ENCODE results near the gene HYAL1. TPM values are rescaled to one million over a fixed set of nuclear protein-coding genes. Genes with fewer than 3 reads are reported as not detected.
"Not testable (repeated sequence)": the region's sequence is repeated elsewhere in the genome, so short reads cannot be mapped to it uniquely, and the experiment has no call there.

Gene HYAL1
- total RNA-seq, 1 donor from 2014 or later = 2.9 TPM

- no peak for DNase-seq (ENCODE audit: low spot score)
Observed at GRCh38 chr3:50318615-50319014, 15.2 kb upstream of the HYAL1 start.

DNA sequence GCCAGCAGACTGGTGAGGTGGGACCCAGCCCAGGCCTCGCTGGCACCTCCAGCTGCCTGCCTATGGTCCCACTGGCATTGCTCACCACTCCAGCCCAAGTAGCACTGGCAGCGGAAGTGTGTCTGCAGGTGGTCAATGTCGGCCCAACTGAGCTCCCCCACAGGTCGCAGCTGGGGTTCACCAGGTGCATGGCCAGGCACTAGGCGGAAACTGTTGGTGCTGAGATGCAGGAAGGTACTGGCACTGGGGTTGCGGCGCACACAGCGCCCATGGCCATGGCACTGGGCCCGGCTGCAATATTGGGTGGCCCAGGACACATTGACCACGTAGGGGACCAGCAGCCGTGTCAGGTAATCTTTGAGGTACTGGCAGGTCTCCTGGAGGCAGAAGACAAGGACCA is 14.8 kb upstream of the HYAL1 start:
- DNase-seq (ENCODE audit: low spot score) = no peak

- no peak for DNase-seq (ENCODE audit: low spot score)
Observed at GRCh38 chr3:50317300-50317699, 13.9 kb upstream of the HYAL1 start.

- DNase-seq (ENCODE audit: low spot score) = peak; percentile 71
Observed at GRCh38 chr3:50316657-50317242, 13.4 kb upstream of the HYAL1 start.

GRCh38 chr3:50314816-50315215 is 11.4 kb upstream of the HYAL1 start:
- no peak for DNase-seq (ENCODE audit: low spot score)

DNA sequence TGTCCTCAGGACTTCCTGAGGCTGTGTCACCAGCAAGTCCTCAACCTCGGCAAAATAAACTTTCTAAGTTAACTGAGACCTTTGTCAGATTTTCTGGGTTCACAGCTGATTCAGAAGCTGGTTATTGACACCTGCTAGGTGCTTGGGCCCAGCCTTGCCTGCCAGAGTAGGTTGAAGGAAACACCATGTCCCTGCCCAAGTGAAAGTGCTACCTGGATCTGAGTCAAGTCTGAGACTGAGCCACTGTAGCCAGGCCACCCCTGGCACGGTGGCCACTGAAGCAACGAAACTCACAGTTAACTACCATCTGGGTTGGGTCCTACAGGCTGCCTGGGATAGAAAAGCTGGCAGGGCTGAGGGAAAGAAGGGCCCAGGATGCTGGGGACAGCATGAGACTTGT is 11.0 kb upstream of the HYAL1 start:
- DNase-seq (ENCODE audit: low spot score) = no peak

- DNase-seq (ENCODE audit: low spot score) = not testable (repeated sequence)
Observed at GRCh38 chr3:50312041-50312440, 8.7 kb upstream of the HYAL1 start.

DNA sequence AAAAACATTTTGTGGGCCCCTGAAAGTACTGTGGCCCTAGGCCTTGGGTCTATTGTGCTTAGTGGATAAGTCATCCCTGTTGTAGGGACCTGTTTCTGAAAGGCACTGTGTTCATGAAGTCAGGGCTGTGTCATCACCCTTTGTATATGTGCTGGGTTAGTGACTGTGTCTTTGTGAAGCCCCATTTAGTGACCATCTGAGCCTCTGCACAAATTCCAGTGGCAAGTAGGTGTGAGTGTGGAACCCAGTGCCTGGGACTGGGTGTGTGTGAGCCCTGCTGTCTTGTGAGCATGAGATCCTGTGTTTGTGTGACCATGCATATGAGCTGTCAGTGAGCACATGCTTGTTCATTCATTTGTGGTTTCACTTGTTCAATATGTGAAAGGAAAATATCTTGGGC is 1.2 kb upstream of the HYAL1 start:
- no peak for DNase-seq (ENCODE audit: low spot score)

- DNase-seq (ENCODE audit: low spot score) = no peak
Observed at GRCh38 chr3:50302095-50303012, 1.0 kb downstream of the HYAL1 start.

DNA sequence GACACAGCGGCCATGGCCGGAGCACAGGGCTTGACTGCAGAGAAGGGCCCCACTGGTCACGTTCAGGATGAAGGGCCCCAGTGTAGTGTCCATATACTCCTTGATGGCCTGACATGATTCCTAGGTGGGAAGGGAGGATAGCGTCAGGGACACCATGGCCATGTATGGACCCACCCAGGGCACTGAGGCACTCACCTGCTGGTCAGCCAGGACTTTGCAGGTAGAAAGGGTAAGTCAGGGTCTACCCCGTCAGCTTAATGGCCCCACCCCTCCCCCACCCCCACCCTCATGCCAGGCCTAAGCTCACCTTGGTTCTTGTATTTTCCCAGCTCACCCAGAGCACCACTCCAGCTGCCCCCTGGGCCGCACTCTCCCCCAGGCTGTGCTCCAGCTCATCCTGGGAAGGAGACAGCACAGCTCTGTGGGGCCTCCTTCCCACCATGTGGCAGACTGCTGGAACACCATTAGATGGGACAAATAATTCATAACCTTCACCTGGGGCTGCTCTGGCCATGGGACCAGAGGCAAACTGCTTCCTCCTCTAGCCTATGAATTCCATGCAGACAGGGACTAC is 2.6 kb downstream of the HYAL1 start:
- DNase-seq (ENCODE audit: low spot score) = no peak

DNA sequence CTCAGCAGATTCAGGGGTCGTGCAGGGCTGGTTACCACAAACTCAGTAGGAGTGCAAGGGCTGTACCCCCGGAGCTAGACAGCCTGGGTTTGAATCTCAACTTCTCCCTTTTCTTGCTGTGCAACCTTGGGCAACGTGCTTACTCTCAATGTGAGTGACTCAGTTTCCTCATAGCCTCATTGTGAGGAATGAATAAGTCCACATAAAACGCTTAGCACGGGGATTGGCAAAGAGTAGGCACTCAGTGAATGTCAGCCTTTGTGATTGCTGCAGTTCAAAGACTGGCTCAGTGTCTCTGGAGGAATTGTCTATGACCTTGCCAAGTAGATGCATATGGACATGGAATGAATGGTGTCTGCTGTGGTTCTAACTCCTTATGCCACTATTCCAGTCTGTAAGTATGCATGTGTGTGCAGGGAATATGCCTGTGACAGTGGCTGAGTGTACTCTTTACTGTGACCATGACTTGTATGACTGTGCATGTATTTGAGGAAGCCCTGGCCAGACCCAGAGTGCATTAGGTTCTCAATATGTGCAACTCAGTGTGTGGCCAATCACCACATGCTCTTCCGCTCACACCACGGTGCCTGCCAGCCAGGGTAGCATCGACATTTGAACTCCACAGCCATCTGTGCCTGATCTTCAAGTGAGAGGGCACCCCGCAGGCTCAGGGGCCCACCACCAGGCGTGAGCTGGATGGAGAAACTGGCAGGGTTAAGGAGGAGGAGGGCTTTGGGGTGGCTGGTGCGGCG is 3.3 kb downstream of the HYAL1 start:
- DNase-seq (ENCODE audit: low spot score) = peak; percentile 35

DNA sequence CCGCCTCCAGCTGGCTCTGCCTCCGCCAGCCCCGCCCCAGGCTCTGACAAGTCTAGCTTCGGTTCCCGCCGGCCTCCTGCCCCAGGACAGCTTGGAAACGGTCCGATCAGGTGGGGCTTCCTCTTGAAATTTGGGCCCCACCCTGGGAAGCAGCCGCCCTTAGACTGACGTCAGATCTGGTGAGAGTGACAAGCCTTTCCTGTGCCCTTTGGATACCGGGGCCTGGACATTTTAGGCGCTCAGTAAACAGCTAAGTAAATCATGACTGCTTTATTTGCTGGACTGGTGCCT is 3.8 kb downstream of the HYAL1 start:
- DNase-seq (ENCODE audit: low spot score) = no peak

DNA sequence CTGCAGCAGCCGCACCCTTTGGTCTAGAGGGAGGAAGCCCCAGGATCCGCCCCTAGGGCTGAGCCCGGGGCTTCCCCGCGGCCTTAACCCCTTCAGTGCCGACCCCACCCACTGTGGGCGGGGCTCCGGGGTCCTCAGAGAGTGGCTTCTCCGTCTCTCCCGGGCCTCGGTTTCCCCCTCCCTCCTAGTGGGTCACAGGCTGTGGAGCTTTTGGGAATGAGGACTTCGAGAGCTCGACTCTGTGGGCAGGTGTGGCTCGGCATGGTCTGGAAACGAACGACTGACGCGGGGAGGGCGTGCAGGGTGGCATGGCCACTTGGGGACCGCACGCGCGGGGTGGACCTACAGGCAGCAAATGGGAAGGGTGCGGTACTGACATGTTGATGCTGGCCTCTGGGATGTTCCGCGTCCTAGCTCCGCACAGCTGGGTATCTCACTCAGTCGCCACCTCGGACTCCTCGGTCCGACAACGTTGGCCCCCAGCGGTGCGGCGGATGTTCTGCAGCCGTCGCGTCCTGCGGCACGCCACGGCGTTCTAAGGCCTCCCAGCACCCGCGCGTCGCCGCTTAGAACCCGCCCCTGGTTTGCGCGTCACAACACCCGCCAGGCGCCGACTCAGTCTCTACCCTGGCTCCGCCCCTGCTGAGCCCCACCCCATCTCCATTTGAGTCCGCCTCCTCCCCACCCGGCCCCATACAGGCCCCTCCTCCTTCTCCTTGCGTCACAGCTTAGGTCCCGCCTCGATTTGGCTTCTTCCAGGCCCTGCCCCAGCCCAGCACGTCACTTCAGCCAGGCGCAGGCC is 4.3 kb downstream of the HYAL1 start, which contains the start of the genes HYAL3 and NAA80:
Gene HYAL3 (minus strand): TSS at position 570 of the 802 bp plus-strand sequence. CDS start 3,803 bp downstream, outside the sequence.
Gene NAA80 (minus strand): TSS at position 570 of the 802 bp plus-strand sequence. CDS start 1,942 bp downstream, outside the sequence.
- DNase-seq (ENCODE audit: low spot score) = peak; percentile 100

DNA sequence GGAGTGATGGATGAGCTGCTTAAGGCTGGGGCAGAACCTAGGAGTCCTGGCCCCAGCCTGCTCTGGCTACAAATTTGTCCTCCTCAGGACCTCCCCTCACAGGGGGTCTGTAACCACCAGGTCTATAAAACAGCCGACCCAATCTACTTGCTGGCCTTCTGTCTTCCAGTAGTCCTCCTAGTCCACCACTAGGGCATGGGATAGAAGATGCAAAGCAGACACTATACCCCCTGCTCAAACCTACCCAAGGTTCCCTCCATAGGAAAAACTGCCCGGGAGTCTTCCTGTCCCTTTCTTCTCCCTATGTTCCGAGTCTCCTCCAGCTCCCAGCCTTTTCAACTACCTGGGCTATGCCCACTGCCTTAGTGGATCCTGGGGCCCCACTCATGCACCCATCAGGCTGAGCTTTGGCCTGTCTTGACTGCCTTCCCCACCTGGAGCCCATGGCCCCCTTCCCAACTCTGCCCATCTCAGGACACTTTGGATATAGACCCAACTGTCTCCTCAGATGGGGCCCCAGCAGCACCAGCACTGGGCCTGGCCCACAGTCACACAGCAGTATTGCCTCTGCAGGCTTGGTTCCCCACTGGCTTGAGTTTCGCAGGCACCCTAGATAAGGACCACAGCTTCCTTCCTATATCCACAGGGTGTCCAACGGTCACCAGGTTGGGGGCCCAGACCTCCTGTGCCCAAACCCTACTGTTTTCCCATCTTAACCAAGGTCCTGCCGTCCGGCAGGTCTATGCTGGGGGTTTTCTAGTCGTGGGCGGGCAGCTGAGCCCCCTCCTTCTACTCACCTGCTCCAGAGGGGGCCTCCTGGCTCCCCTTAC is 5.3 kb downstream of the HYAL1 start:
- no peak for DNase-seq (ENCODE audit: low spot score)

DNA sequence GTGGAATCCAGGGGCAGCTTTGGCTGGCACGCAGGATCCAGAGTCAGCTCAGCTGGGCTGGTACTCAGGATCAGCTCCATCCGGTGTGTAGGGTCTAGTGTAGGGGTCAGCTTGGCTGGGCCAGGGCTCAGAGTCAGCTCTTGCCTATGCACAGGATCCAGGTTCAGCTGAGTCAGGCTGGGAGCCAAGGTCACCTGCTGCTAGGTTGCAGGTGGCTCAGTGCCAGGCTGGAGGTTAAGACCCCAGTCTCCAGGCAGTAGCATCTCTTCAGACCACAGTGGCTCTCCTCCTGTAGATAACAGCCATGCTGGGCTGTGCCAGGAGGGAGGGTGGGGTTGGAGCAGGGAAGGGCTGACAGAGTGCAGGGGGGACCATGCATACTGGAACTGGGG is 6.0 kb downstream of the HYAL1 start:
- DNase-seq (ENCODE audit: low spot score) = no peak

- DNase-seq (ENCODE audit: low spot score) = no peak
Observed at GRCh38 chr3:50296721-50297383, 6.5 kb downstream of the HYAL1 start.

DNA sequence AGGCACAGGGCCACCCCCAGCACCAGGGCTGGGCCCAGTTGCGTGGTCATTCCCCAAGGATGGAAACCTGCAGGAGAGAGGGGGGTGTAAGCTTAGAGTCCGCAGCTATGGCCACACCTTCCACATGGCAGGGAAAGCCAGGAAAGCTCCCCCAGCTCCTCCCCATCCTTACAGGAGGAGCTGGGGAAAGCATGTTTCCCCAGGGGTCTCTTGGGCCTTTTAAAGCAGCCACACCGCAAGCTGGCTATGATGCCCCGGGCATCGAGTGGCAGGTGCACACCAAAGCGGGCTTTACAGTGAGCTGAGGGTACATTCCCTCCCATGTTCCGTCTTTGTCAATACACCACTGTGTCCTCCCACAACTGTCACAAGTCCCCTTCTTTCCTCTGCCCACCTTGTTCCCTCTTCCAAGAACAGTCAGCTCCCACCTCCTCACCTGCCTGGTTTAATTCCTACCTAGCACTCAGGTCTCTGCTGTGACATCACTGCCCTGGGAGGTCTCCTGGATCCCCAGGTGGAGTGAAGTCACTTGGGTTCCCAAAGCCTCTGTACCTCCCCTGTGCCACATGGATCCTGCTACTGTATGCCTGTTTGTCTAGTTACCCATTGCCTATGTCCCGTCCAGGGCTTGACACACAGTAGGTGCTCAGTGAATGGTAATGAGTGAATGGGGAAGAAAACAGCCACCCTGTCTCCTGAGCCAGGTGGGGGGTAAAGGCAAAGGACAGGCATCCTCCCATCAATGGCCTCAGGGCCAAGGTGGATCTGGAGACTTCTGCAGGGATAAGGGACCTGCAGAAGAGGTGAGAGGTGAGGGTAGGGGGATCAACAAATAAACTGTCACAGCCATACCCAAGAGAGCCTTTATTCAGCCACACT is 7.6 kb downstream of the HYAL1 start:
- DNase-seq (ENCODE audit: low spot score) = no peak

- no peak for DNase-seq (ENCODE audit: low spot score)
Observed at GRCh38 chr3:50294492-50295403, 8.6 kb downstream of the HYAL1 start.

All from umbilical cord (tissue), 2 donors.